Dedifferentiated amniotic fluid mesenchymal stem cell (primary cell): ENCODE results near the gene PI4KB.
"Not testable (repeated sequence)": the region's sequence is repeated elsewhere in the genome, so short reads cannot be mapped to it uniquely, and the experiment has no call there.

Source experiments
- DNase-seq: peaks from one replicate; pipeline ENCODE4 v3.0.0-alpha.2; 2016; ENCODE audit errors: extremely low spot score

The PI4KB gene

GRCh38 chr1:151281225-151281968 lies 45.8 kb downstream of the PI4KB start:
- peak; percentile 91 for DNase-seq

DNA sequence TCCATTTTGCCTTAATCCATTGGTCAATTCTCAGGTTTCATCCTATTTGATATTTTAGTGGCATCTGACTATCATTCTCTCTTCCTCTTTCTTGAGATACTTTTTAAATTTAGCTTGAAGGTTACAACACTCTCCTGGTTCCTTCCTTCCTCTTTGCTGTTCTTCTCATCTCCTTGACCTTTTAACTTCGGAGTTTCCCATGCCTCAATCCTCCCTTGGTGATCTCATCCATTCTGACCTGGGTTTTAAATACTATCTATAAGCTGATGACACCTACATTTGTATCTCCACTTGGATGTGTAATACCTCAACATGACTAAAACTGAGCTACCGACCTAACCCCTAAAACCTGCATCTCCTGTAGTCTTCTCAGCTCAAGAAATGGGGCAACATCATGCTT lies 50.0 kb downstream of the PI4KB start:
- no peak for DNase-seq

DNA sequence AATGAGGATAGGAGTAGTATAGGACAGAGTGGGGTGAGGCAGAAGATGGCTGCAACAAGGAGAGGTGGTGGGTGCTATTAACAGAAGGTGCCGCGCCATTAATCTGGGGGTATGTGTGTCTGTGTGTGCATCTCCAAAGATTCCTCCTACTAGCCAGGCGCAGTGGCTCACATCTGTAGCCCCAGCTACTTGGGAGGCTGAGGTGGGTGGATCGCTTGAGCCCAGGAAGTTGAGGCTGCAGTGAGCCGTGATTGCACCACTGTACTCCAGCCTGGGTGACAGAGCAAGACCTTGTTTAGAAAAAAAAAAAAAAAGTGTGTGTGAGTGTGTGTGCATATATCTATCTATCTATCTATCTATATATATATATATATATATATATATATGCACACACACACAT lies 51.9 kb downstream of the PI4KB start:
- not testable (repeated sequence) for DNase-seq

GRCh38 chr1:151273924-151274466 lies 53.2 kb downstream of the PI4KB start:
- DNase-seq, result no peak

- no peak for DNase-seq
Measured at GRCh38 chr1:151267760-151268159, 59.5 kb downstream of the PI4KB start.

DNA sequence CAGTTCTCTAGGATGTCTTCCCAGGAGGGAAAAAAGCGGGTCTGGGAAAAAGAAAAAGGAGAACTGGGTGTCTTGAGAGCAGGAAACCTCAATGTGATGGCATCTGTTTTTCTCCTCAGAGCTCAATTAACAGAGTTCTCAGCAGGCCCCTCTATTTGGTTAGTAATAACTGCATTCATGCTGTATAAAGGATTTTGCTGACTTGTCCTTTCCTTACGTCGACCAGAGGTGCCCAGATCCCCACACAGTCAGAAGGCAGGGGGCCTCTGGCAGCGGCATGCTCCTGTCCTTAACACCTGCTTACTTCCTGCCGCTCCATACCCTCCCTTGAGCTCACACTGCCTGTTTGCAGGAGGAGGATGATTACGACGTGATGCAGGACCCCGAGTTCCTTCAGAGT lies 60.4 kb downstream of the PI4KB start:
- DNase-seq, result no peak

DNA sequence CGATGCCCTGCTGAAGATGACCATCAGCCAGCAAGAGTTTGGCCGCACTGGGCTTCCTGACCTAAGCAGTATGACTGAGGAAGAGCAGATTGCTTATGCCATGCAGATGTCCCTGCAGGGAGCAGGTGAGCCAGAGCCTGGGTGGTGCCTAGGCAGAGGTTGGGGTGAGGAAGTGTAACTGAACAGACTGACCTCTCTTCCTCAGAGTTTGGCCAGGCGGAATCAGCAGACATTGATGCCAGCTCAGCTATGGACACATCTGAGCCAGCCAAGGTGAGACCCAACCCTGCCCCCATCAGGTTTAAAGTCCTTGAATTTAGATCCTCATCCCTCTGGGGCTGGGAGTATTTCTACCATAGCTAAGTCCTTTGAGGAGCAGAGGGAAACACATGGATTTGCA lies 60.9 kb downstream of the PI4KB start:
- no peak for DNase-seq

DNA sequence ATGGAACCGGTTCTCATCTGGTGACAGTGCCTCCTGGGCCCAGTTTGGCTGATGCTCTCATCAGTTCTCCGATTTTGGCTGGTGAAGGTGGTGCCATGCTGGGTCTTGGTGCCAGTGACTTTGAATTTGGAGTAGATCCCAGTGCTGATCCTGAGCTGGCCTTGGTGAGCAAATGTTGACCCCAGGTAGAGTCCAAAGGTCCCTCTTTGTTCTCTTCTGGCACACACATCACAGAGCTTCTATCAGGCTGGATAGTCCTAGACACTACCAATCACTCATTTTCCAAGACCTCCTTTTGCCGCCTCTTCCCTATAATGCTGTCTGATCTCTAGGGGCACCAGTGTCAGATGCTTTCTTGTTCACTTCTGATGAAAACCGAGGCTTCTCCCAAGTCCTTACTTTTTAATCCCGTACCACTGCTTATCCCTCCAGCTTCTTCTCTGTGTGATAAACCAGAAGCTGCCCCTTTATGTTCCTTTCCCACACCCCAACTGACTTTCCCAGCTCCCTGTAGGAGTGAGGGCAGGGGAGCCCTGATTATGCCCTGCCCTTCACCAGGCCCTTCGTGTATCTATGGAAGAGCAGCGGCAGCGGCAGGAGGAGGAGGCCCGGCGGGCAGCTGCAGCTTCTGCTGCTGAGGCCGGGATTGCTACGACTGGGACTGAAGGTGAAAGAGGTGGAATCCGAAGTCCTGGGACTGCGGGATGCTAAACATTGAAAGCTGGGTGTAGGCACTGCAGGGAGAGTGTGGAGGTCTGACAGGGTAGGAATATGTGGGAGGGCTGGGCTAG lies 61.6 kb downstream of the PI4KB start:
- no peak for DNase-seq

DNA sequence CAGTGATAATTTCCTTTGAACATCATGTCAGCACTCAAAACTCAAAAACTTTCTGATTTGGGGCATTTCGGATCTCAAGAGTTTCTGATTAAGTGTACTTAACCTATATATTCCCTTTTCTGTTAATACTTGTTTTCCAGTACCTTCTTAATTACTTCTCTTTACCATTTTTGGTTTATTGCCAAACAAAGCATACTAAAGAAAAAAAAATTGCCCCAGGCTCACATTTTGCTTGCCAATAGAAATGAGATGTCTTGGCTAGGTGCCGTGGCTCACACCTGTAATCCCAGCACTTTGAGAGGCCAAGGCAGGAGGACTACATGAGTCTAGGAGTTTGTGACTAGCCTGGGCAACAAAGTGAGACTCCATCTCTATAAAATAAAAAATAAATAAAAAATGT lies 67.9 kb downstream of the PI4KB start:
- DNase-seq, result no peak

GRCh38 chr1:151255381-151255780 lies 71.8 kb downstream of the PI4KB start:
- DNase-seq, result peak; percentile 15

DNA sequence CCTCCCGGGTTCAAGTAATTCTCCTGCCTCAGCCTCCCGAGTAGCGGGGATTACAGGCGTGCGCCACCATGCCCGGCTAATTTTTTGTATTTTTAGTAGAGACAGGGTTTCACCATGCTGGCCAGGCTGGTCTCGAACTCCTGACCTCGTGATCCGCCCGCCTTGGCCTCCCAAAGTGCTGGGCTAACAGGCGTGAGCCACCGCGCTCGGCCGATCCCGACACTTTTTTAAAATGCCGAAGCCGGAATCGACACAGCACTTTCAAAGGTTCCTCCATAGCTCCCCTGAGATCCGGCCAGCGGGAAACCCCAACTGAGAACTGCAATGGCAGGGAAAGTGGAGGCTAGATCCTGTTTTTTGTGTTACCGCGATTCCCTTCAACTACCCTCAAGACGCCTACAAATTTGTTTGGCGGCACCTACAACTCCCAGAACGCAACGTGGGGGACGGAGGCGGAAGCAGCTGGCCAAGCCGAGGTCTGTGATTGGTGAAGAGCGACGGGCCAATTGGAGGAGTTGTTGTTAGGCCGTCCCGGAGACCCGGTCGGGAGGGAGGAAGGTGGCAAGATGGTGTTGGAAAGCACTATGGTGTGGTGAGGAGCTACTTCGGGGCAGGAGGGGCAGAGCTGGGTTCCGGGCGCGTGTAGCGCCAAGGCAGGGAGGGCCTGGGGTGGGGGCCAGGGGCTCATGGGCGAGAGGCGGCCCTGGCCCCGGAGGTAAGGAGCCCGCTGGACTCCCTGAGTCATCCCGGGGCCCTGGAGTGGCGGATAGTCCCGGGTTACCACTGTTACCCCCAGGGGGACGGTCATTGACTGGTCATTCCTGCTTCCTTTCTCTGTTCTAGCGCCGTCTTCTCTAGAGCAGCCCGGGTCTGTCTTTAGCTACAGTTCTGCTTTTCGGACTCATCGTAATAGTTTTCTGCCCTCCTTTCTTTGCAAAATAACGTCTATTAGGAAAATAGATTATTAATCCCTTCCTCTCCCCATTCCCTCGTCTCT lies 72.7 kb downstream of the PI4KB start, which contains the start of gene PSMD4:
TSS of gene PSMD4 (plus strand) at position 518 of the 997 bp plus-strand sequence. CDS start at position 567, 49 bp downstream.
- DNase-seq, result peak; percentile 97

DNA sequence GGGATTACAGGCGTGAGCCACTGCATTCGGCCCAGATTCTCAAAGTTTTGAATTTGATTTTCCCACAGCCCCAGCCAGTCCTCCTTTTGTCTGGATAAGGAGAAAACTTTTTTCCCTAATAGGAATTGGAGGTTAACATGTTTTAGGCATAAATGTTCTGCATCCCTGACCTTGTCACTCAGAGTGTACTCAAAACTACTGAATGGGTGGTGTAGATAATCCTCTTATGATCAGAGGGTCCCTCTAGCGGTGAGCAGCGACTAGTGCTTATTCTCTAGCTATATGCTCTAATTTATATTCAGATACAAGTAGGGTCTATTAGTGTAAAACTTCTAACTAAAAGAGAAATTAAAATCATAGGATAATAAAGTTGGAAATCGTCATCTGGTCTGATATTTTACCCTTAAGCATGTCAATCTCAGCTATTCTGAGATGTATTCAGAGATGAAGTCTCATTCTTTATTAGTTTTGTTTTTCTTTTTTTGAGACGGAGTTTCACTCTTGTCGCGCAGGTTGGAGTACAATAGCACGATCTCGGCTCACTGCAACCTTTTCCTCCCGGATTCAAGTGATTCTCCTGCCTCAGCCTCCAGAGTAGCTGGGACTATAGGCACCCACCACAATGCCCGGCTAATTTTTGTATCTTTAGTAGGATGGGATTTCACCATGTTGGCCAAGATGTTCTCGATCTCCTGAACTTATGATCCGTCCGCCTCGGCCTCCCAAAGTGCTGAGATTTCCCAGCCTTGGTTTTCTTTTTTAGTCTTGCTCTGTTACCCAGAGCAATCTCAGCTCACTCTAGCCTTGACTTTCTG lies 75.4 kb downstream of the PI4KB start:
- peak; percentile 89 for DNase-seq

DNA sequence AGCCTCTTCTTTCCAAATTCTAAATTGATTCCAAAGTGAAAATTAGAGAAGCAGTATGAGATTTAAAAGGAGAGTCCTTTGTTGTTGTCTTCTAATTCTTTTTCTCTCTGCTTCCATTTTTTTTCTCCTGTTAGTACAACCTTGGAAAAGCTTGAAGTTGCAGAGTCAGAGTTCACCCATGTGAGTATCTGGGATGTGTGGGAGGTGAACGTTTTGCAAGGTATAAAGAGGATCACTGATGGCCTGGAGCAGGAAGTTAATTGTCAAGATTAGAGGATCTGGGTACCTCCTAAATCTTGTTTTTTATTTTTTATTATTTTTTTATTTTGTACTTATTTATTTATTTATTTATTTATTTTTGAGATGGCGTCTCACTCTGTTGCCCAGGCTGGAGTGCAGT lies 80.4 kb downstream of the PI4KB start:
- DNase-seq, result no peak

- no peak for DNase-seq
Measured at GRCh38 chr1:151243683-151244216, 83.5 kb downstream of the PI4KB start.

- no peak for DNase-seq
Measured at GRCh38 chr1:151242442-151242841, 84.8 kb downstream of the PI4KB start.
